ENCODE results near the gene RNASEH1.
"Not testable (repeated sequence)": the region's sequence is repeated elsewhere in the genome, so short reads cannot be mapped to it uniquely, and the experiment has no call there.

Gene RNASEH1

DNA sequence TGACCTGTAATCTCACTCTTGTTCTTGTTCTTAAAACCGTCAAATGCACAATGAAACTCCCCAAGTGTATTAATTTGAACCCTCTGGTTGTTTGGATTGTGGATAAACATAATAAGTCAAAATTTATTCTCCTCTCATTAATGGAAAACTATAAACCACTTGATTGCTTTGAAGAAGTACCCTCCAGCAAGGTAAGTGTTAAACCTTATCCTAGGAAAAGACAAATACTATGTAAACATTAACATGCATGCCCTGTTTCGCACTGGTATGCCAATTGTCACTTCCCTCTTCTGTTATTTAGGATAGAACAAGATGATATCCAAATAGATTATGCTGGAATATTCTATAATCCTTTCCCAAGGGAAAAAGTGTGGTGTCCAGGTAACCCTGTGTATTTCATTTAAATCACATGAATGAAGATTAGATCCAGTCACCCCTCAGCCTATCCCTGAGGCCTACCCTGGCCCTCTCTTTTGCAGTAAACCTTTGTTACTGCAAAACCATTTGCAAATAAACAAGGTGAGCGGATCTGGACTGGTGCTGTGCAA lies 40.1 kb downstream of the RNASEH1 start:
- peak in 1 of 2 experiments; percentile 16 for DNase-seq

DNA sequence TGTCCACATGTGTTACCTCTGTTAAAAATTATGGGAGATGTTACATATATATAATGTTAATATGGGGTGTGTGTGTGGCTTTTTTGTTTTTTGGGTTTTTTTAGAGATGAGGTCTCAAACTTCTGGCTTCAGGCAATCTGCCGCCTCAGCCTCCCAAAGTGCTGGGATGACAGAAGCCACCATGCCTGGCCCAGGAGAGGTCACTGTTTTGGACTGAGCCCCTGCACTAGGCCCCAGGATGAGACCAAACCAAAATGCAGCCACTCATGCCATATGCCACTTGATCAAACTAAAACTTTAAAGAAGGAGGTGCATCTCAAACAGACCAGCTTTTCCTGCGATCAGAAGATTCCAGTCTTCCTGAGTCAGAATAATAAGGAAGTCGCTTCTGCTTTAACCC lies 41.3 kb downstream of the RNASEH1 start:
- DNase-seq = no peak

DNA sequence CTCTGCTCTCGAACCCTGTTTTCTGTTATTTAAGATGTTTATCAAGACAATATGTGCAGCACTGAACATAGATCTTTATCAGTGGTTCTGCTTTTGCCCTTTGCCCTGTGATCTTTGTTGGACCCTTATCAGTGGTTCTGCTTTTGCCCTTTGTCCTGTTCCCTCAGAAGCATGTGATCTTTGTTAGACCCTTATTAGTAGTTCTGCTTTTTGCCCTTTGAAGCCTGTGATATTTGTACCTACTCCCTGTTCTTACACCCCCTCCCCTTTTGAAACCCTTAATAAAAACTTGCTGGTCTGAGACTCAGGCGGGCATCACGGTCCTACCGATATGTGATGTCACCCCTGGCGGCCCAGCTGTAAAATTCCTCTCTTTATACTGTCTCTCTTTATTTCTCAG lies 42.7 kb downstream of the RNASEH1 start:
- DNase-seq = not testable (repeated sequence)

DNA sequence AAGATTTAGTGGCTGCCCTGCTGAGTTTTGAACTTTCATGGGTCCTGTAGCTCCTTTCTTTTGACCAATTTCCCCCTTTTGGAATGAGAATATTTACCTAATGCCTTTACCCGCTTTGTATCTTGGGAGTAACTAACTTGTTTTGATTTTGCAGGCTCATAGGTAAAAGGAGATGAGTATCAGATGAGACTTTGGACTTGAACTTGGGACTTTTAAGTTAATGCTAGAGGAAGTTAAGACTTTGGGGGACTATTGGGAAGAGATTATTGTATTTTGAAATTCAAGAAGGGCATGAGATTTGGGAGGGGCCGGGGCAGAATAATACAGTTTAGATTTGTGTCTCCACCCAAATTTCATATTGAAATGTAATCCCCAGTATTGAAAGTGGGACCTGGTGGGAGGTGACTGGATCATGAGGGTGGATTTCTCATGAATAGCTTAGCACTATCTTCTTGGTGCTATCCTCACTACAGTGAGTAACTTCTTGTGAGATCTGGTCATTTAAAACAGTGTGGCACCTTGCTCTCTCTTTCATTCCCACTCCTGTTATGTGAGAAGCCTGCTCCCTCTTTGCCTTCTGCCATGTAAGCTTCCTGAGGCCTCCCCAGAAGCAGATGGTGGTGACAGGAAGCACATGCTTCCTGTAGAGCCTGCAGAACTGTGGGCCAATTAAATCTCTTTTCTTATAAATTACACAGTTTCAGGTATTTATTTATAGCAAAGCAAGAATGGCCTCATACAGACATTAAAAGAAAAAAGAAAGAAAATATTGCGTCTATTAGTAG lies 44.9 kb downstream of the RNASEH1 start:
- DNase-seq = peak; percentile 54 to 64

DNA sequence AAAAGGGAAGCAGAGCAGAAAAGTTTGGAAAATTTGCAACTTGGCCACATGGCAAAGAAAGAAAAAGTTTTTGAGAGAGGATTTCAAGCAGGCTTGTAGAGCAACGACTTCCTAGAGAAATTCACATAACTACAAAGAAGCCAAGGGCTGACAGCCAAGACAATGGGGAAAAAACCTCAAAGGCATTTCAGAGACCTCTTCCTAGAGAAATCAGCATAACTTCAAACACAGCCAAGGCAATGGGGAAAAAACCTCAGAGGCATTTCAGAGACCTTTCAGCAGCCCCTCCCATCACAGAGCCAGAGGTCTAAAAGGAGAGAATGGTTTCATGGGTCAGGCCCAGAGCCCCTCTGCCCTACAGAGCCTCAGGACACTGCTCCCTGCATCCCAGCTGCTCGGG lies 46.0 kb downstream of the RNASEH1 start:
- no peak for DNase-seq

DNA sequence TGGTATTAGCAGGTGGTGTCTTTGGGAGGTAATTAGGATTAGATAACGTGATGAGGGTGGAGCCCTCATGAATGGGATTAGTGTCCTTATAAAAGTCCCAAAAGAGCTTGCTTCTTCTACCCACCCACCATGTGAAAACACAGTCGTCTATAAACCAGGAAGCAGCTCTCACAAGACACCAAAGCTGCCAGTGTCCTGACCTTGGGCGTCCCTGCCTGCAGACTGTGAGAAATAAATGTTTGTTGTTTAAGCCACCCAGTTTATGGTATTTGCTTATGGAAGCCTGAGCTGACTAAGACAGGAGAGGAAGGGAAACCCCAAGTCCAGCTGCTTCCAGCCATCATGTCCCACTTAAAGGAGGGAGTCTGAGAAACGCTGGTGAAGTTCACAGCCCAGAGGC lies 52.4 kb downstream of the RNASEH1 start:
- no peak for DNase-seq

DNA sequence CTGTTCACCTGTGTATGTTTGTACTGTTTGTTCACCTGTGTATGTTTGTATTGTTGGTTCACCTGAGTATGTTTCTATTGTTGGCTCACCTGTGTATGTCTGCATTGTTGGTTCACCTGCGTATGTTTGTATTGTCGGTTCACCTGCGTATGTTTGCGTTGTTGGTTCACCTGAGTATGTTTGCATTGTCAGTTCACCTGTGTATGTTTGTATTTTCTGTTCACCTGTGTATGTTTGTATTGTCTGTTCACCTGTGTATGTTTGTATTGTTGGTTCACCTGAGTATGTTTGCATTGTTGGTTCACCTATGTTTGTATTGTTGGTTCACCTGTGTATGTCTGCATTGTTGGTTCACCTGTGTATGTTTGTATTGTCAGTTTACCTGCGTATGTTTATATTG lies 53.4 kb downstream of the RNASEH1 start:
- no peak for DNase-seq

DNA sequence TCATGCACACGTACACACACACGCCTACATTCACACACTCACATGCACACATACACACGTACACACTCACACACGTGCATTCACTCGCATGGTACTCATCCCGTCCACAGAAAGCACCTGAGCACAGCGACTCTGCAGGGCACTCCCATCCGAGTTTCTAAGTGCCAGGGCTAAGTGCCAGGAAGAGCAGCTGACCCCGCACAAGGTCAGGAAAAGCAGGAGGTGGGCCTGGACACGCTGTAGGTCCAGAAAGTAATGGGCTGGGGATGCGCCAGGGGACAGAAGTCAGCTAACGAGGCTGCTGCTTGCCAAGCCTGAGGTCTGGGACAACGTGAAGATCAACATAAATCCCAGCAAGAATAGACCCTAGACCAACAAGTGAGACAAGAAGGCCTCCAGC lies 54.6 kb downstream of the RNASEH1 start:
- DNase-seq = no peak

DNA sequence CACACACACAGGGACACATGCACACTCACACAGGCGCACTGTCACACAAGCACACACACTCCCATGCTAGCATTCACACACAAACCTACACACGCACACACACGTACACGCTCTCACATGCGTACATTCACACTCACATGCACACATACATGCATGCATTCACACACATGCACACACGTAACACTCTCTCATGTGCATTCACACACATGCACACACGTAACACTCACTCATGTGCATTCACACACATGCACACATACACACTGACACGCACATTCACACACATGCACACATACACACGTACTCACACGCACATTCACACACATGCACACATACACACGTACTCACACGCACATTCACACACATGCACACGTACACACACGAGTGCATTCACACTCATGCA lies 55.1 kb downstream of the RNASEH1 start:
- DNase-seq = no peak

DNA sequence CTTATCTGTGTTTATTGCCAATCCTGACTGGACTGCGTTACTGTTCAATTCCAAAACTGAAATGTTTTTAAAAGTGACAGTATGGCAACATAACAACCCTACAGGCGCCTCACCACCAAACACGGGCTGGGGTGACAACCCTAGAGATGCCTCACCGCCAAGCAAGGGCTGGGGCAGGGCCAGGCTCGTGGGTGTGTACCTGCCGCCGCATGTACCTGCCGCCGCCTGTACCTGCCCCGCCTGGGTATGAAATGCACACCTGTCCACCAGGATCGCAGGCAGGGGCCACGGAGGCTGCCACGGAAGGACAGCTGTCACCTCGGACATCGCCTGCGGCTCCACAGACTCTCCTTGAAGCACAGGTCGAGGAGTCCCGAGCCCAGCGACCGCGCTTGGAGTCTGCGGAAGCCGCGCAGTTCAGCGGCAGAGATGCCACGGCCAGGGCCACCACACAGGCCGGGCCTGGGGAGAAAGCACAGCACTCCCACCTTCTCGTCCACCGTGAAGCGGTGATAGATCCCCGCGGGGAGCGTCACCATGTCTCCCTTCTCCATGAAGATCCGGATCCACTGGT lies 57.7 kb downstream of the RNASEH1 start:
- DNase-seq = no peak

DNA sequence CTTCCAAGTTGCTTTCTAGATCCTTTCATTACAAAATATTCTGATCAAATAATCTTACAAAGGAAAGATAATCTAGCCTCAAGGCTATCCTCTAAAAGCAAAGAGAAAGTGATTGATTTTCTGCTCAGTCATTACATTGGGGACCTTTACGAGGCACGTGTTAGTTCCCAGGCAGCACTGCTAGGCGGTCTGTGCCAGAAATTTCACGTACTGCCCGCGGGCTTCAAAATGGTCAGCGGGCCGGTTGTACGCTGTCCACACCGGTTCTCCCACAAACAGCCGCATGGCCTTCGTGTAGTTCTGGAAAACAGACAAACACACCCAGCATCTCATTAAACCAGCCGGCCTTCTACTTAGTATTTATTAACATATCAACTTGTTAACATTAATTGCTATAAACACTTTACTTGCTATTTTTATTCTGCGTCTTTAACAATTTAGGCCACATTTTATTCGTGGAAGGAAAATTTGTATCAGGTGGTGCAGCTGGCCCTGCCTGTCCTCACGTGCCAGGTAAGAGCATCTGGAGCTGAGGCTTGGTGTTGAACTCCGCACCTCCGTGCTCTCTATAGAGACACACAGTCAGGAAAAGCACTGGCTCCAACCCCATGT lies 59.2 kb downstream of the RNASEH1 start:
- DNase-seq = no peak

DNA sequence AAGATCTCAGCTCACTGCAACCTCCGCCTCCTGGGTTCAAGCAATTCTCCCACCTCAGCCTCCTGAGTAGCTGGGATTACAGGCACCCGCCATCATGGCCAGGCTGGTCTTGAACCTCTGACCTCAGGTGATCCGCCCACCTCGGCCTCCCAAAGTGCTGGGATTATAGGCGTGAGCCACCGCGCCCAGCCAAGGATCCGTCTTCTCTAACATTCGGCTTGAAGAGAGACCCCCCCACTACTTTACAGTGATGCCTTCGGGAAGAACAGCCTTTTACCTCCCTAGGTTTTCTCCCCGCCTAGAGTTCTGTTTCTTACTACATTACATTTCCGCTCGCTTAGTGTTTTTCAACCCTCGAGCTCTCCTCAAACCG lies 61.4 kb downstream of the RNASEH1 start:
- not testable (repeated sequence) for DNase-seq
